ENCODE data around the gene SDCCAG8. TPM values are rescaled to one million over a fixed set of nuclear protein-coding genes. Genes with fewer than 3 reads are reported as not detected.

SDCCAG8 gene
- total RNA-seq, 4 donors from 2014 or later = 30.3 to 131 (median 55.4) TPM

- no peak for DNase-seq
- H3K27ac ChIP-seq = no peak overlapping the region
- no peak for TF ChIP-seq POLR2A (IDR thresholded peaks at IDR 0.05)
- no peak for TF ChIP-seq CTCF (IDR thresholded peaks at IDR 0.05)
- H3K4me1 ChIP-seq = no peaks in the 10 kb centered on the region
- no peaks in the 10 kb centered on the region for H3K9me3 ChIP-seq
- no peaks in the 10 kb centered on the region for H3K27me3 ChIP-seq
- H3K4me3 ChIP-seq = no peak overlapping the region
- peaks cover 0 to 16% (median 0%) of the 10 kb centered on the region in 3 donors for H3K36me3 ChIP-seq
Measured at GRCh38 chr1:243320224-243320623, 64.4 kb downstream of the SDCCAG8 start.

- Histone ChIP-seq H3K36me3 (peaks cover 0 to 14% (median 0%) of the 10 kb centered on the region in 3 donors), H3K4me3 (no peak overlapping the region), H3K27me3 (no peaks in the 10 kb centered on the region), H3K9me3 (no peaks in the 10 kb centered on the region), H3K4me1 (no peaks in the 10 kb centered on the region), H3K27ac (no peak overlapping the region)
- no peak for TF ChIP-seq CTCF (IDR thresholded peaks at IDR 0.05)
- TF ChIP-seq POLR2A (IDR thresholded peaks at IDR 0.05) = no peak
- no peak for DNase-seq
Measured at GRCh38 chr1:243322326-243322725, 66.5 kb downstream of the SDCCAG8 start.

- no peak overlapping the region for H3K4me3 ChIP-seq
- no peak overlapping the region for H3K27ac ChIP-seq
- TF ChIP-seq CTCF (IDR thresholded peaks at IDR 0.05) (no peak), POLR2A (IDR thresholded peaks at IDR 0.05) (no peak)
- H3K27me3 ChIP-seq = no peaks in the 10 kb centered on the region
- H3K4me1 ChIP-seq = no peaks in the 10 kb centered on the region
- DNase-seq = no peak
- H3K9me3 ChIP-seq = no peaks in the 10 kb centered on the region
- peaks cover 0 to 4% (median 0%) of the 10 kb centered on the region in 3 donors for H3K36me3 ChIP-seq
Measured at GRCh38 chr1:243323491-243323890, 67.7 kb downstream of the SDCCAG8 start.

- no peak overlapping the region for H3K27ac ChIP-seq
- no peaks in the 10 kb centered on the region for H3K27me3 ChIP-seq
- no peaks in the 10 kb centered on the region for H3K9me3 ChIP-seq
- H3K4me3 ChIP-seq = no peak overlapping the region
- DNase-seq = no peak
- H3K4me1 ChIP-seq = no peaks in the 10 kb centered on the region
- no peaks in the 10 kb centered on the region for H3K36me3 ChIP-seq
- TF ChIP-seq POLR2A (IDR thresholded peaks at IDR 0.05) = no peak
- peak; percentile 49 to 88 (median 82) for TF ChIP-seq CTCF (IDR thresholded peaks at IDR 0.05)
Measured at GRCh38 chr1:243325305-243325890, 69.6 kb downstream of the SDCCAG8 start.

GRCh38 chr1:243332440-243332839, 76.6 kb downstream of the SDCCAG8 start:
- no peaks in the 10 kb centered on the region for H3K9me3 ChIP-seq
- H3K4me1 ChIP-seq = no peaks in the 10 kb centered on the region
- no peak for DNase-seq
- peaks cover 0 to 29% (median 0%) of the 10 kb centered on the region in 3 donors for H3K36me3 ChIP-seq
- no peaks in the 10 kb centered on the region for H3K27me3 ChIP-seq
- no peak overlapping the region for H3K4me3 ChIP-seq
- TF ChIP-seq POLR2A (IDR thresholded peaks at IDR 0.05) = no peak
- TF ChIP-seq CTCF (IDR thresholded peaks at IDR 0.05) = no peak
- H3K27ac ChIP-seq = no peak overlapping the region

- H3K4me1 ChIP-seq = no peaks in the 10 kb centered on the region
- H3K9me3 ChIP-seq = no peaks in the 10 kb centered on the region
- no peak for DNase-seq
- H3K4me3 ChIP-seq = no peak overlapping the region
- no peak for TF ChIP-seq POLR2A (IDR thresholded peaks at IDR 0.05)
- peaks cover 0 to 29% (median 0%) of the 10 kb centered on the region in 3 donors for H3K36me3 ChIP-seq
- no peak overlapping the region for H3K27ac ChIP-seq
- H3K27me3 ChIP-seq = no peaks in the 10 kb centered on the region
Measured at GRCh38 chr1:243335292-243335691, 79.5 kb downstream of the SDCCAG8 start.

Measured in Peyer's patch (tissue), 4 donors.